ENCODE data around the gene STT3B. TPM values are rescaled to one million over a fixed set of nuclear protein-coding genes. Genes with fewer than 3 reads are reported as not detected.

The STT3B gene
- total RNA-seq, 1 experiment from 2014 or later: 198 TPM

DNA sequence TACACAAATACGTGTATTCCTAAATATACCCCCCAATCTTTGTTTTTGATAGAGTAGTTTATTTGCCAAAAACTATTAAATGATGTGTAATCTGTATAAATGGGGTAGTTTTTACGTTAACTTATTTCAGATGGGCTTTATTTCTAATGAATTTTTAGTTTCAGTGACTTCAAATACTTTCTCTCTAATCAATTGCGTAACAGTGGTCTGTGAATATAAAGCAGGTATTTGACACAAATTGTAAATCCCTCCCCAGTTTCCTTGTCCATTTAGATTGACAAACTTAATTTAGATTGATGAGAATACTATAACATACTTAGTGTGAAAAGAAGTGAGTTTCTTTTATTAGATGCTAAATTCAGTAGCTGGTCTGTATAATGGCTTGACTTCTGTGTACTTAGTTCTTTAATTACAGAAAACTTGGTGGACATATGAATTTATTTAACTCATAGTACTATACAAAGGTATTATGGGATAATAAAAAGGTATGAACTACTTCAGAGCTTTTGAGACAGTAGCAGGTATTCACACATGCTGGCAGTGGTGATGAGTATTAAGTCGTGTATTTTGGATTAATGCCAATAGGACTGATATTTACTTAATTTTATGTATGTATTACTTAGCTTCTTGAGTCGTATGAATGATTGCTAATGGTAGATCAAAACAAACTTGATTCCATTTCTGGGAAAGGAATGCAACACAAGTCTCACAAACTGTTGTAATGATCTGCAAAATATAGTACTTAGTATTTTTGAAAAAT, 81.6 kb downstream of the STT3B start:
- DNase-seq (ENCODE audit: low read depth, low spot score): no peak
- in situ Hi-C loops (cut with HindIII; ENCODE audit: low pct_unique_long_range_greater_than_20kb, low sequenced_read_pairs): no loop called here

DNA sequence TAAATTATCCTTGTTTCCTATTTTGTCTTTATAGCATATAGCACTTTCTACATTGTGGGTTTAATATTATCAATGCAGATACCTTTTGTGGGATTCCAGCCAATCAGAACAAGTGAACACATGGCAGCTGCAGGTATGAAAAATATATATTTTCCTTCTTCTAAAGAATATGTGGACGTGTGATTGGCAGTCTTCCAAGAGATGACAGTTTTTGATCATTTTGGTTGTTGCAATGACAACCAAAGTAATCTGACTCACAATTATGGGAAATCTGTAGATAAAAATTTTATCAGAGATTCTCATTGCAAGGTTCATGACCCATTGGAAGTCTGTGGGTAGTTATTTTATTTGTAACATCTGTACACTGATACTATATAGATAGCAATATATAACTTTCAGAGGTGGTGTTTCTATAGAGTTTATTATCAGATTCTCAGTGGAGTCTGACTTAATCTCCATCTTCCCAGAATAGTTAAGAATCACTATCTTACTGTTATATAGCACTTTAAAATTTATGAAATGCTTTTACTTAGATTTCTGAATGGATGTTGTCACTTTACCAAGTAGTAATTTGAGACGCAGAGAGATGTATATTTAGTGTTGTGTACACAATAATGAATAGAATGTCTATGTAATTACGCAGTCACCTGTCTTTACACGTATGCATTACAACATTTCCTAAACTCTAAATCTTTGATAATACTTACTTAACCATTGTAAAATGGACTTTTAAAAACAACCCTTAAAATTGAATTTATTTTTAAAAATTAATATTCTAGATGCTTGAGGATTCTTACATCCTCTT, 82.5 kb downstream of the STT3B start:
- in situ Hi-C loops (cut with HindIII; ENCODE audit: low pct_unique_long_range_greater_than_20kb, low sequenced_read_pairs): no loop called here
- no peak for DNase-seq (ENCODE audit: low read depth, low spot score)

DNA sequence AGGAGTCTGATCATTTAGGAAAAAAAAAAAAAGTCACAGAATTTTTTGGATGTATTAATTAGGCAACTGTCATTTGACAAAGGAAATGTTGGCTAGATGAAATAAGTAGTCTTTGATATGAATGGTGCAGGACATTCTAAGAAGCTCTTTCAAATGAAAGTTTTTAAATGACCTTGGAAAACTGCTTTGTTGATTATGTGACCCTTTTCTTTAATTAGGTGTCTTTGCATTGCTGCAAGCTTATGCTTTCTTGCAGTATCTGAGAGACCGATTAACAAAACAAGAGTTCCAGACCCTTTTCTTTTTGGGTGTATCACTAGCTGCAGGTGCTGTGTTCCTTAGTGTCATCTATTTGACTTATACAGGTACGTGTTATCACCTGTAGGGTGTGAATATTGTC, 84.0 kb downstream of the STT3B start:
- no peak for DNase-seq (ENCODE audit: low read depth, low spot score)
- in situ Hi-C loops (cut with HindIII; ENCODE audit: low pct_unique_long_range_greater_than_20kb, low sequenced_read_pairs): no loop called here

- in situ Hi-C loops (cut with HindIII; ENCODE audit: low pct_unique_long_range_greater_than_20kb, low sequenced_read_pairs): no loop called here
- DNase-seq (ENCODE audit: low read depth, low spot score): no peak
These were observed 87.9 kb downstream of the STT3B start for GRCh38 chr3:31620656-31621055.

DNA sequence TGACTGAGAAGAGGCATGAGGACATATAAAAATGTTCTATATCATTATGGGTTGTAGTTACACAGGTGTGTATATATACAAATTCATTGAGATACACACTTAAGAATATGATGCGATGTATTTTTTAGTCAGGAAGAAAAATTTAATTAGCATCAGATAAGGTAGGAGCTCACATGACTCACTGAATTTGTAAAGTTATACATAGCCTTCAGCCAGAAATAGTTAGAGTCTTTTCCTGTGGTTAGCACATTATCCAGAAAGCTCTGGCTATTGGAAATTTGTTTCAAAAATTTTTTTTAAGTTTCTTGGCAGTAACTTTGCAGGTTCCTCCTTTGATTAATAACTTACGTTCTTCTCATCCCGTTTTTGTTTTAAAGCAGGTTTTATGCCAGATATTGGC, 88.6 kb downstream of the STT3B start:
- no peak for DNase-seq (ENCODE audit: low read depth, low spot score)
- in situ Hi-C loops (cut with HindIII; ENCODE audit: low pct_unique_long_range_greater_than_20kb, low sequenced_read_pairs): no loop called here

GRCh38 chr3:31622636-31623288, 90.0 kb downstream of the STT3B start:
- no peak for DNase-seq (ENCODE audit: low read depth, low spot score)
- in situ Hi-C loops (cut with HindIII; ENCODE audit: low pct_unique_long_range_greater_than_20kb, low sequenced_read_pairs): no loop called here

- in situ Hi-C loops (cut with HindIII; ENCODE audit: low pct_unique_long_range_greater_than_20kb, low sequenced_read_pairs): no loop called here
- DNase-seq (ENCODE audit: low read depth, low spot score): no peak
These were observed 91.5 kb downstream of the STT3B start for GRCh38 chr3:31624083-31624709.

DNA sequence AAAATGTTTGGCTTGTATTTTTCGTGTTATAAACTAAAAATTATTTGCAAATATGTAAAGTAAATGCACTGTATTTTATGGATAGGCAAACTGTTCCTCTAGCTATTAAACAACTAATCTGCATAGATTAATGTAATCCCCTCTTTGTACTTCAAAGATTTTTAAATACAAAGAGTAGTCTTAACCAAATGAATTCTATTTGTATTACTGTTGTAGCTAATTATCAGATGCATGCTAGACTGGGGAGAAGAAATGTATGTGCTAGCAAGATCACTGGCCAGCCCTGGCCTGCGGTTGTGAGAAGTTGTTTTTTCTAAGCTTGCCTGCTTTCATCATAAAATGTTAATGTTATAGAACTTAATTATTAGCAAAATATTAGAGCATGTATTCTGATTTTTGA, 92.6 kb downstream of the STT3B start:
- DNase-seq (ENCODE audit: low read depth, low spot score): no peak

DNA sequence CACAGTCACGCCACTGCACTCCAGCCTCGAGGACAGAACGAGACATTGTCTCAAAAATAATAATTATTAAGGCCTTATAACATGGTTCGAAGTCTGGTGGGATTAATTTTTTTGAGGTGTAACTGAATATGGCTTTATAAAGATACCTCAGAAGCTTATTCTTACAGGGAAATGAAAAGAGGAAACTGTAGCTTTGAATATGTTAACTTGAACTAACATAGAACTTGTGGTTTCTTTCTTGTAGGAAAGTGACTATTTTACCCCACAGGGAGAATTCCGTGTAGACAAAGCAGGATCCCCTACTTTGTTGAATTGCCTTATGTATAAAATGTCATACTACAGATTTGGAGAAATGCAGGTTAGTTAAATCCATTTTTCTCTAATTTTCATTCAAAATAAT, 96.3 kb downstream of the STT3B start:
- DNase-seq (ENCODE audit: low read depth, low spot score): no peak
- in situ Hi-C loops (cut with HindIII; ENCODE audit: low pct_unique_long_range_greater_than_20kb, low sequenced_read_pairs): no loop called here

More for the DNA sequence above, 92.6 kb downstream of the STT3B start:
- in situ Hi-C loops (cut with HindIII; ENCODE audit: low pct_unique_long_range_greater_than_20kb, low sequenced_read_pairs): no loop called here

GRCh38 chr3:31634476-31634875, 101.8 kb downstream of the STT3B start:
- in situ Hi-C loops (cut with HindIII; ENCODE audit: low pct_unique_long_range_greater_than_20kb, low sequenced_read_pairs): no loop called here
- DNase-seq (ENCODE audit: low read depth, low spot score): peak; percentile 27

- DNase-seq (ENCODE audit: low read depth, low spot score): no peak
- in situ Hi-C loops (cut with HindIII; ENCODE audit: low pct_unique_long_range_greater_than_20kb, low sequenced_read_pairs): no loop called here
These were observed 102.8 kb downstream of the STT3B start for GRCh38 chr3:31635545-31635944.

- in situ Hi-C loops (cut with HindIII; ENCODE audit: low pct_unique_long_range_greater_than_20kb, low sequenced_read_pairs): no loop called here
- DNase-seq (ENCODE audit: low read depth, low spot score): no peak
These were observed 103.3 kb downstream of the STT3B start for GRCh38 chr3:31636049-31636448.

DNA sequence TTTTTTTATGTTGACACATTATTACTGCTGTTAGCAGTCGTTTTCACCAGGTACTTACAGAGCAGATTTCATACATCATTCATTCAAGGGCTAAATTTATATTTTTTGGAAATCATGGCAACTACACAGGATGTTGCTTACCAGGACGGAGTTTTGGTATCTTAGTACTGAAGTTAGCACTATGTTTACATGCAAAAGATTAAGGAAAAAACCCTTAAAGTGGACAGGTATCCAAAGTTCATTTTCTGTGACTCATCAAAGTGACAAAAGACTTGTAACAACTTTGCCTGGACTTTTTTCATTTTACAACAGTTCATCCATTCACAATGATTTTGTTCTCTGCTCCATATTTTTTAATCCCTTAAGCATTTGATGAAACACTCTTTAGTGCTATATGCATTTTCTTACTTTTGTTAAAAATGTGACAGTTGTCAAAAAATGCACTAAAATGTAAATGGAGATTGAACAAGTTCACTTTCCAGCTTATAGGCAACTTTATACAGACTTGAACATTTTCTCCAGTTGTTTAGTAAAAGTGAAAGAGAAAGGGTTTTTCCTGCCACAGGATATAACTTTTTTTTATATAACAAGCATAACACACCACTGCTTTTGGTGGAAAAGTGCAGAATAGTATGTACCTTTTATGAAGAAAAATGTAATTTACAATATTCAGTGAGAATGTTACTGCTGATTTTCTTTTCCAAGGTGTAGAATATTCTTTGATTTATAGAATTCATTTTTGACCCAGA, 104.1 kb downstream of the STT3B start:
- DNase-seq (ENCODE audit: low read depth, low spot score): no peak
- in situ Hi-C loops (cut with HindIII; ENCODE audit: low pct_unique_long_range_greater_than_20kb, low sequenced_read_pairs): no loop called here

- in situ Hi-C loops (cut with HindIII; ENCODE audit: low pct_unique_long_range_greater_than_20kb, low sequenced_read_pairs): no loop called here
- no peak for DNase-seq (ENCODE audit: low read depth, low spot score)
These were observed 107.1 kb downstream of the STT3B start for GRCh38 chr3:31639828-31640227.

DNA sequence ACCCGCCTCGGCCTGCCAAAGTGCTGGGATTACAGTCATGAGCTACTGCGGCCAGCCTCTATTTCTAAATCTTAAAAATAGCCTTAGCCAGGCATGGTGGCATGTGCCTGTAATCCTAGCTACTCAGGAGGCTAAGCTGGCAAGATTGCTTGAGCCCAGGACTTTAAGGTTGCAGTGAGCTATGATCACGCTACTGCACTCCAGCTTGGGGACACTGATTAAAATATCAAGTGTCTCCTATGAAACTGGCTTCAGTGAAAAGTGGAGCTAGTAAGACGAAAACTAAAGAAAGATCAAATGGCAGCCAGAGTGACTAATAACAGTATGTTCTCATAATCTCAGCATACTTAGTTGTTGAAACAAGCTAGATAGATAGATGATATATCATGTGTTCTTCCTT, 112.5 kb downstream of the STT3B start:
- in situ Hi-C loops (cut with HindIII; ENCODE audit: low pct_unique_long_range_greater_than_20kb, low sequenced_read_pairs): no loop called here
- no peak for DNase-seq (ENCODE audit: low read depth, low spot score)

DNA sequence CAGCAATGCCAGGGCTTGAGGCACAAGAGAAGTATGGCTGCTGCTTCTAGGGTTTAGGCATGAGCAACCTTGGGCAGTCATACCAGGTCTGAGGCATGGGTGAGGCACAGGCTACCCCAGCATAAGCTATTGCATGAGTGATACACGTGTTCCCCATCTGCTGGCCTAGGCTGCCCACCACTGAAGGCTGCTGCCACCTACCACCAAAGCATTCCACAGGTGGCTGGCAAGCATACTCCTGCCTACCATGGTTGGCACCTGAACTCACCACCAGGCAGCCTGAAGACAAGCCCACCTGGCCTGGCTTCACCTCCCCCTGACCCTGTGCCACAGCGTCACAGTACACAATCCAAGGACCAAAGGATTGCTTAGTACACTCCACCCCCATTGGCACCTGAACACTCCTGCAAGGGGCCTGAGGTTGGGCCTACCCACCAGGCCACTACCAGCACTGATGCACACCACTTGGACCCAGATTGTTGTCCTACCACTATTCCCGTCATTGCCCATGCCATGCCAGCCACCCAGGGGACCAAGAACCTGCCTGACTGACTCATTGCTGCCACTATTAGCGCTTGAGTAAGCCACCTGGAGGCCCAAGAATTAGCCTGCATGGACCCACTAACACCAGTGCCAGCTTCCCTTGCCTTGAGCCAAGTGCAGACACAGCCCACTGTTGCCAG, 115.7 kb downstream of the STT3B start:
- in situ Hi-C loops (cut with HindIII; ENCODE audit: low pct_unique_long_range_greater_than_20kb, low sequenced_read_pairs): no loop called here
- no peak for DNase-seq (ENCODE audit: low read depth, low spot score)

- DNase-seq (ENCODE audit: low read depth, low spot score): no peak
- in situ Hi-C loops (cut with HindIII; ENCODE audit: low pct_unique_long_range_greater_than_20kb, low sequenced_read_pairs): no loop called here
These were observed 119.6 kb downstream of the STT3B start for GRCh38 chr3:31652296-31652695.

All from SK-MEL-5 (cell line).